Dendritic cell treated with granulocyte-macrophage colony-stimulating factor and Interleukin-4, amounts not matched to agents 40 ng/mL and 50 ng/mL, for 4 days (primary cell): ENCODE measurements around the gene ZNF281.
"Not testable (repeated sequence)": the region's sequence is repeated elsewhere in the genome, so short reads cannot be mapped to it uniquely, and the experiment has no call there.

Experiments
- H3K27ac Mint-ChIP-seq: one replicate; pipeline ENCODE4 v1.8.0; 2022; ENCODE audit warnings: mild to moderate bottlenecking, mixed read lengths
- H3K27me3 Mint-ChIP-seq: one replicate; pipeline ENCODE4 v1.8.0; 2022; ENCODE audit warnings: mild to moderate bottlenecking, mixed read lengths
- H3K36me3 Mint-ChIP-seq: one replicate; pipeline ENCODE4 v1.8.0; 2022; ENCODE audit warnings: low read depth, mixed read lengths
- H3K4me1 Mint-ChIP-seq: one replicate; pipeline ENCODE4 v1.8.0; 2022; ENCODE audit warnings: low read depth, mixed read lengths
- H3K4me3 Mint-ChIP-seq: one replicate; pipeline ENCODE4 v1.8.0; 2022; ENCODE audit warnings: mild to moderate bottlenecking, moderate library complexity, mixed read lengths
- H3K9me3 Mint-ChIP-seq: one replicate; pipeline ENCODE4 v1.8.0; 2022; ENCODE audit warnings: mixed read lengths
- intact Hi-C: fragments of 100-400 bp; cut with micrococcal nuclease; formaldehyde crosslinking; loops from one replicate; pipeline ENCODE4 v1.15.0; 2022

Gene ZNF281

GRCh38 chr1:200409761-200410565 lies at the start of gene ZNF281:
ZNF281 (minus strand) TSS chr1:200410036; CDS start chr1:200409705, 331 bp downstream.
- peaks cover 2% of the 10 kb centered on the region for H3K27me3 Mint-ChIP-seq
- peak within 1 kb of the TSS; percentile 88 for H3K4me3 Mint-ChIP-seq
- intact Hi-C loops = no loop called here
- peak within 1 kb of the TSS; percentile 90 for H3K27ac Mint-ChIP-seq
- peaks cover 40% of the 10 kb centered on the region for H3K36me3 Mint-ChIP-seq
- no peaks in the 10 kb centered on the region for H3K9me3 Mint-ChIP-seq
- H3K4me1 Mint-ChIP-seq = peaks cover 40% of the 10 kb centered on the region

- H3K4me3 Mint-ChIP-seq = no peak overlapping the region
- no peaks in the 10 kb centered on the region for H3K9me3 Mint-ChIP-seq
- peaks cover under 1% of the 10 kb centered on the region for H3K4me1 Mint-ChIP-seq
- no peak overlapping the region for H3K27ac Mint-ChIP-seq
- intact Hi-C loops = no loop called here
- H3K36me3 Mint-ChIP-seq = no peaks in the 10 kb centered on the region
- H3K27me3 Mint-ChIP-seq = no peaks in the 10 kb centered on the region
These were observed 48.9 kb upstream of the ZNF281 start for GRCh38 chr1:200458780-200459179.

- Mint-ChIP-seq H3K36me3 (no peaks in the 10 kb centered on the region), H3K27ac (no peak overlapping the region), H3K4me1 (peaks cover 10% of the 10 kb centered on the region), H3K27me3 (no peaks in the 10 kb centered on the region), H3K9me3 (no peaks in the 10 kb centered on the region), H3K4me3 (no peak overlapping the region)
- intact Hi-C loops = no loop called here
These were observed 48.0 kb upstream of the ZNF281 start for GRCh38 chr1:200457810-200458209.

- no peak overlapping the region for H3K4me3 Mint-ChIP-seq
- H3K36me3 Mint-ChIP-seq = no peaks in the 10 kb centered on the region
- H3K9me3 Mint-ChIP-seq = no peaks in the 10 kb centered on the region
- no peak overlapping the region for H3K27ac Mint-ChIP-seq
- H3K27me3 Mint-ChIP-seq = no peaks in the 10 kb centered on the region
- intact Hi-C loops = no loop called here
- peaks cover 12% of the 10 kb centered on the region for H3K4me1 Mint-ChIP-seq
These were observed 44.6 kb upstream of the ZNF281 start for GRCh38 chr1:200454425-200454824.

- no peak overlapping the region for H3K27ac Mint-ChIP-seq
- no peak overlapping the region for H3K4me3 Mint-ChIP-seq
- H3K27me3 Mint-ChIP-seq = no peaks in the 10 kb centered on the region
- peaks cover 12% of the 10 kb centered on the region for H3K4me1 Mint-ChIP-seq
- intact Hi-C loops = no loop called here
- no peaks in the 10 kb centered on the region for H3K36me3 Mint-ChIP-seq
- H3K9me3 Mint-ChIP-seq = no peaks in the 10 kb centered on the region
These were observed 43.7 kb upstream of the ZNF281 start for GRCh38 chr1:200453553-200453905.

GRCh38 chr1:200452850-200453552 lies 43.2 kb upstream of the ZNF281 start:
- Mint-ChIP-seq H3K4me3 (no peak overlapping the region), H3K27me3 (no peaks in the 10 kb centered on the region), H3K27ac (no peak overlapping the region), H3K4me1 (peaks cover 12% of the 10 kb centered on the region), H3K36me3 (no peaks in the 10 kb centered on the region), H3K9me3 (no peaks in the 10 kb centered on the region)
- intact Hi-C loops = no loop called here

- intact Hi-C loops = no loop called here
- H3K4me3 Mint-ChIP-seq = no peak overlapping the region
- H3K9me3 Mint-ChIP-seq = no peaks in the 10 kb centered on the region
- H3K36me3 Mint-ChIP-seq = no peaks in the 10 kb centered on the region
- H3K27ac Mint-ChIP-seq = no peak overlapping the region
- H3K27me3 Mint-ChIP-seq = no peaks in the 10 kb centered on the region
- H3K4me1 Mint-ChIP-seq = peaks cover 6% of the 10 kb centered on the region
These were observed 38.4 kb upstream of the ZNF281 start for GRCh38 chr1:200448034-200448762.

GRCh38 chr1:200445213-200445612 lies 35.4 kb upstream of the ZNF281 start:
- intact Hi-C loops = no loop called here
- H3K4me3 Mint-ChIP-seq = no peak overlapping the region
- no peaks in the 10 kb centered on the region for H3K4me1 Mint-ChIP-seq
- H3K27ac Mint-ChIP-seq = no peak overlapping the region
- H3K27me3 Mint-ChIP-seq = no peaks in the 10 kb centered on the region
- H3K36me3 Mint-ChIP-seq = no peaks in the 10 kb centered on the region
- H3K9me3 Mint-ChIP-seq = no peaks in the 10 kb centered on the region

- no peak overlapping the region for H3K27ac Mint-ChIP-seq
These were observed 34.6 kb upstream of the ZNF281 start for GRCh38 chr1:200444478-200444877.

GRCh38 chr1:200443860-200444259 lies 34.0 kb upstream of the ZNF281 start:
- intact Hi-C loops = no loop called here

More at GRCh38 chr1:200444478-200444877, 34.6 kb upstream of the ZNF281 start:
- Mint-ChIP-seq H3K4me3 (no peak overlapping the region), H3K4me1 (no peaks in the 10 kb centered on the region), H3K9me3 (no peaks in the 10 kb centered on the region), H3K36me3 (no peaks in the 10 kb centered on the region), H3K27me3 (no peaks in the 10 kb centered on the region)
- intact Hi-C loops = no loop called here

GRCh38 chr1:200442537-200443156 lies 32.8 kb upstream of the ZNF281 start:
- H3K4me1 Mint-ChIP-seq = peaks cover 3% of the 10 kb centered on the region
- no peak overlapping the region for H3K27ac Mint-ChIP-seq
- H3K9me3 Mint-ChIP-seq = no peaks in the 10 kb centered on the region
- no peaks in the 10 kb centered on the region for H3K36me3 Mint-ChIP-seq
- no peak overlapping the region for H3K4me3 Mint-ChIP-seq
- no peaks in the 10 kb centered on the region for H3K27me3 Mint-ChIP-seq
- intact Hi-C loops = no loop called here

More at GRCh38 chr1:200443860-200444259, 34.0 kb upstream of the ZNF281 start:
- no peaks in the 10 kb centered on the region for H3K36me3 Mint-ChIP-seq
- no peaks in the 10 kb centered on the region for H3K27me3 Mint-ChIP-seq
- H3K4me3 Mint-ChIP-seq = no peak overlapping the region
- no peaks in the 10 kb centered on the region for H3K9me3 Mint-ChIP-seq
- H3K27ac Mint-ChIP-seq = no peak overlapping the region
- no peaks in the 10 kb centered on the region for H3K4me1 Mint-ChIP-seq

- Mint-ChIP-seq H3K4me1 (peaks cover 7% of the 10 kb centered on the region), H3K27ac (no peak overlapping the region), H3K9me3 (no peaks in the 10 kb centered on the region), H3K27me3 (no peaks in the 10 kb centered on the region), H3K36me3 (no peaks in the 10 kb centered on the region), H3K4me3 (no peak overlapping the region)
- intact Hi-C loops = no loop called here
These were observed 32.2 kb upstream of the ZNF281 start for GRCh38 chr1:200442023-200442422.

GRCh38 chr1:200438911-200439310 lies 29.1 kb upstream of the ZNF281 start:
- Mint-ChIP-seq H3K4me3 (no peak overlapping the region), H3K27ac (no peak overlapping the region), H3K4me1 (peaks cover 7% of the 10 kb centered on the region), H3K36me3 (no peaks in the 10 kb centered on the region), H3K27me3 (no peaks in the 10 kb centered on the region), H3K9me3 (no peaks in the 10 kb centered on the region)
- intact Hi-C loops = no loop called here

GRCh38 chr1:200438413-200438812 lies 28.6 kb upstream of the ZNF281 start:
- H3K27me3 Mint-ChIP-seq, H3K9me3 Mint-ChIP-seq, H3K27ac Mint-ChIP-seq, H3K4me1 Mint-ChIP-seq, H3K4me3 Mint-ChIP-seq, intact Hi-C loops, H3K36me3 Mint-ChIP-seq: not testable (repeated sequence)
